Uterus (tissue), 2 donors: ENCODE measurements around the gene ZNF786.

ENCODE experiments used
- CTCF ChIP-seq, 4 experiments: fragments of 200-600 bp in 2 of 4; fragments of 450-650 bp in 2 of 4; sonication (generic) in 2 of 4; IDR thresholded peaks; one replicate each; pipeline ENCODE4 v1.5.1; 2016 to 2019; ENCODE audit warnings: antibody characterized with exemption in 4 of 4, mild to moderate bottlenecking in 2 of 4, moderate library complexity in 1 of 4
- POLR2A ChIP-seq, 2 donors: fragments of 450-650 bp; IDR thresholded peaks; one replicate each; pipeline ENCODE4 v1.6.1; 2016; ENCODE audit warnings: antibody characterized with exemption in 2 of 2, mild to moderate bottlenecking in 1 of 2, moderate library complexity in 1 of 2

- TF ChIP-seq CTCF (IDR thresholded peaks at IDR 0.05) (no peak), POLR2A (IDR thresholded peaks at IDR 0.05) (no peak)
Observed at GRCh38 chr7:149031353-149031910, 59.1 kb downstream of the ZNF786 start.
